Anterior cingulate cortex (tissue), 58 donors: Measurements from ENCODE around the gene MRPL40.

Experiments
- DNase-seq, 58 donors: peaks; one replicate each; lab custom pipeline; 2025; lab: John Stamatoyannopoulos, UW

MRPL40 gene

DNA sequence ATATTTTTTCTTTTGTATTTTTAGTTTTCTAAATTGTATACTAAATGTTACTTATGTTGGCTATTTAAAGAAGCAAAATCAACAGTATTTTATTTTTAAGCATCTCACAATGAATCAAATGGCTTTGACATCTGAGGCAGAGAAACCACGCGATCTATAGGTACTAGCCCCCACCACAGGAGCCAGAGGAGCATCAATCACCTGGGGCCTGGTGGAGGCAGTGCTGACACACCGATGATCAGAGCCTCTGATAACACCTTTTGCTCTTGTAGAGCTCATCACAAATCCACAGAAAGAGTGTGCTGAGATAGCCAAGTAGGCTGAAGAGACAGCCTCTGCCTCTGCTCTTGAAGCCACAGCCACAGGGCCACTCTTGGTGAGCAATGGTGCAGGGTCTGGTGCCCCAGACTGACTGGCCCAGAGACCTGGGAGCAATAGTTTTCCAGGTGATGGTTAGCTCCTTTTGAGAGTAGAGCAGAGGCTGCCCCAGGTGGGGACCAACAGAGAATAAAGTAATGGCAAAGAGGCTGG, 26.0 kb upstream of the MRPL40 start:
- DNase-seq = no peak

DNA sequence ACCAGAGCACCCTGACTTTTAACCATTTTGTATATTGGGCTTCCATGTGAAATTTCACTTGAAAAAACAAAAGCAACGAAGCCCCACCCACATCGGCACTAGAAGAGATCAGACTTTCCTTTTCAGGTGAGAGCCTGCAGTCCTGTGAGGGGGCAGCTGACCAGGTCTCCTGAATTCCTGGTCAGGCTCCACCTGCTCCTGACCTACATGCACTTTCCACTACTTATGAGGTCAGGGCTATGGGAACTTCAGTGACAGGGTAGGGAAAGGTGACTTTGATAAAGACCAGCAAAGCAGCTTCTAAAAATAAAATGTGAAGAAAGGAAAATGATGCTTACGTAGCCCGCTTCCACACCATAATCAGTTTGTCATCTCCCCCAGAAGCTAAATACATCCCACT, 25.5 kb upstream of the MRPL40 start:
- no peak for DNase-seq

DNA sequence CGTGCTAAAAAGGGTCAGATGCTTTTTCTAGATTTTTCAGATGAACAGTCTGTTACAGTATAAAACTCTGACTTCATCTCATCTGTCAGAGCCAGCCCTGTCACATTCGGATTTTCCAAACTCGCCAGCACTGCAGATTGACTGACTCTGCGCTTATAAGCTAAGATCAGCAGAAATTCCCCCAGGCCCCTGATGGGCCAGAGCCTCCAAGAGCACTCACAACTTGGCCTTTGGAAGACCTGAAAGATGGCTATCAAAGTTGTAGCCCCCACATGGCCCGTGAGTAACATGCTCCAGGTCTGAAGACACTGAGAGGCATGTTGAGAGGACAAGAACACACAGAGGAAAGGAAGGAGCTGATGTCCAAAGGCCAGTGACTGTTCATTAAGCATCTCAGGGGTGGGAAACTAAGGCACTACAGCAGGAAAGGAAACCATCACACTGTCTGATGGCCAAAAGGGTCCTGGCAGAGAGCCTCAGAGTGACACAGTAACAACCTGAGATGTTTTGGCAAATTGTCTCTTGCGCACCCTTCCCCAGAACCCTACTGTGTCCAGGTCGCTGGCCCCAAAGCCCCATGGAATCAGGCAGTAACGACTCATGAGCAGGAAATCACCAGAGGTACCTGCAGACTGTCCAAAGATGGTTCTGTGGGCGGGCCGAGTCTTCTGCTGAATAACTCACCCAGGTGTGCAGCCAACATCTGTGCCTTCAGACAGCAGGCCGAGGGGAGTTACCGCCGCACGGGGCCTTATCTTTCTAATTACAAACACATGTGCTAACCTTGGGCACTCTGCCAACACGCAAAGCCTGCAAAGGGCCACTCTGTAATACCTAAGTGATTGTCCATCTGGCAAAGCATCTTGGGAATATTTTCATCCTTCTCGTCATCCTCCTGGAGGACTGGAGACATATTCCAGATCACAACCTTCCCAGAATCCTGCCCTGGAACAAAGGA, 24.4 kb upstream of the MRPL40 start:
- no peak for DNase-seq

DNA sequence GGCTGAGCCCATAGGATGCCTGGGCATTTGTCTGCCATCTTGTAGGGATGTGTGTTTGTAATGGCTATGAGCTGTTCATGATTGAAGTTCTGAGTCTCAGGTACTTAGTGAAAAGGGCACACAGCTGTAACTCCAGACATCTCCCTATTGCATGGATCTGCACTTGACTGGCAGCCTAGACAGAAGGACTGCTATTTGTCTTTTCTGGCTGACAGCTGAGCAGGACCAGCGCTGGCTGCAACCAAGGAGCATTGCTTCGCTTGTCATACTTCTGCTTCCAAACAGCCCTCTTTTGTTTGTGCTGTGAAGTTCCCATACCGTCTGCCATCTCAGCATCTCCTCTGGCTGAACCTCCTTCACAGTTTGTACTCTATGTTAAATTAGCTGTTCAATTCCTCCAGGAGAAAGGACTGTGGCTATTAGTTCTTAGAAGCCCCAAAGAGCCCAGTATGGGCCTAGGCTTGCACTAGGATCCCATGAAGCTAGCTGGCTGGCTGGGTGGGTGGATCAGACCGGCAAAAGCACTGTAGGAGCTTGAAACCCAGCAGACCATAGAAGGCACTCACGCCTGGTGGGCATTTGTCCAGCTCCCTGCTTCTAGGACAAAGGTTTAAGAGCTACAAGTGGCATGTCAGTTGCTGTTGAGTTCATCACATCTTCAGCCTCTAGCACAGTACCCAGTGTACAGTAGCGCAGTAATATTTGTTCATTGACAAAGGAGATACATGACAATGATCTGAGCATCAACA, 21.2 kb upstream of the MRPL40 start:
- DNase-seq = peak in 1 of 58 donors; percentile 45

DNA sequence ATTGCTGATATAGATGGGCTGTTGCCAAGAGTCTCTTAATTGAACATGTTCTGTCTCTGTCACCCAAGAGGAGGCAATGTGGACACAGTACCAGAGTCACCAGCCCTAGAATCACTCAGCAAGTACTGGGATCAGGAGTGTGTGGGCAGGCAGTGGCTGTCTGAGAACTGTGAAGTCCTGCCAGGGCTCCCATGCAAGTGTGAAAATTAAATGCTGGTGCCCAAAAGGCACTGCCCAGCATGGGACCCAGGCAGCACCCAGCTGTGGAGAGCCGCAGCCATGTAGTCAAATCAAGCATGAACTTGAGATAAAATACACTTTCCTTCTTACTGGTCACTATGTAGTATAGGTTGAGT, 20.7 kb upstream of the MRPL40 start:
- DNase-seq = no peak

DNA sequence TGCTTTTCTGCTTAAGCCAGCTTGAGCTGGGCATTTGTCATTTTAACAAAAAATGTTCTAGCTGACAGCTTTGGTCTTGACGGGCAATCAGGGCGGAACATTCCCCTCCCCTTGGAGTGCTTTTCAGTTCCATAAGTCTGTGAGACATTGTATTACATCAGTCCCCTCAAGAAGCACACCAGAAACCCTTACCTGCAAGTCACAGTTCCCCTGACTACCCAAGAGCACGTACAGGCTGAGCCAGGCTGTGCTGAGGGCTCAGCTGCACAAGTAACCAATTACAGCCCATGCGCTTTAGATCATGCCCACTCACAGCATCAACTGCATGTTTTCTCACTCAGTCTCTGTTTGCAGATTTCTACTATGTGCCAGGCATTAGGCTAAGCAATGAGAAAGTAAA, 19.9 kb upstream of the MRPL40 start:
- no peak for DNase-seq

DNA sequence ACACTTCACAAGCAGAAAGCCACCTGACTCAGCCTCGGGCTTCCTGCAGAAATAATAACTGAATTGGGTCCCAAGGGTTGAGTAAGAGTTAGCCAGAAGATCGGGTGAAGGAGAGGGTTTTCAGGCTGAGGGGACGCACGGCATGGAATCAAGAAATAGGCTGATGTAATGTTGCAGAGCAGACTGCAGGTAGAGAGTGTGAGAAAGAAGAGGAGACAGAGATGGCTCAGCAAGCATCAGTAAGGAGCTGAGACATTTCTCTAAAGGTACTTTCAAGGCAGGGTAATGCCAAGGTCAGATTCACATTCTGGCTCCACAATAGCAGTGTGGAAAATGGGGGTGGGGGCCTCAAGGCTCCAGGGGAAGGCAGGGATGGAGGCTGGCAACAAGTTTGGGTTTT, 19.4 kb upstream of the MRPL40 start:
- no peak for DNase-seq

DNA sequence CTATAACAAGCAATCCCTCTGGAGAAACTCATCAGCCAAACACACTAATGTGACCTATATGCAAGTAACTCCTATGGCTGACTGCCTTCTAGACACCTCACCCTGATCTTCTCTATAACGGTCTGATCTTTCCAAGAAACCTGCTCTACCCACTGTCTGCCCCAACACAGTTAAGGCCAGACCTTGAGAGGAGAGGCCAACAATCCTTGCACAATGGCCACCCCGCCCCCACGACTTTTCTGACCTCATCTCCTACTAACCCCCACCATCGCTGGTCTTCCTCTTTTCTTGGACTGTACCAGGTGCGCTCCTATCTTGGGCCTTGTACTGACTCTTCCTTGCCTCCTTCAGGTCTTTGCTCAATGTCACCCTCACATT, 13.3 kb upstream of the MRPL40 start:
- no peak for DNase-seq

DNA sequence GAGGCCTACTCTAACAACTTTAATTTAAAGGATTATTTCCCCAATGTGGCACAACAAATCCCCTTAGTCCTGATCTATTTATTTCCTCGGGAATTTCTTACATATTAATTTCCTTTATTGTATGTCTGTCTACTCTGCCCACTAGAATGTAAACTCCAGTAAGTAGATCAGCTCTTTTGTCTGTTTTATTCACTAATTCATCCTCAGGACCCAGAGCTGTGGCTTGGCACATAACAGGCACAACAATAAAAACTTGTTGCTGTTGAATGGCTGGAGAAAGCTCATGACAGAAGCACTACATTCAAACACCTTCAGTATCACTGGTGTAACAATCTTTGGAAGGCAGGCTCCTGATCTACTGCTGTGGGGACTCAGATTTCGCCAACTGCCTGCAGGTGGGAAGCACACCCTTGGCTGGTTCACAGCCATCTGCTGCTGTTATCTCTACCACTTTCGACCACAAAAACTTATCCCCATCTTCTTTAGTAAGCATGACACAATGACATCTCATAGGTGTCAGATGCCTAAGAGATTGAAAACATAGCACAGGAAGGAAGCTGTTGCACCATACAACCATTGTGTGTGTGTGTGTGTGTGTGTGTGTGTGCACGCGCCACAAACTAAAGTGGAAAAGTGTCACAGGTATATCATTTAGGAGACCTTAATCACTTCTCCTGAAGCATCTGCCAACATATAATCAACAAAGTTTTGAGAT, 12.7 kb upstream of the MRPL40 start:
- DNase-seq = no peak

DNA sequence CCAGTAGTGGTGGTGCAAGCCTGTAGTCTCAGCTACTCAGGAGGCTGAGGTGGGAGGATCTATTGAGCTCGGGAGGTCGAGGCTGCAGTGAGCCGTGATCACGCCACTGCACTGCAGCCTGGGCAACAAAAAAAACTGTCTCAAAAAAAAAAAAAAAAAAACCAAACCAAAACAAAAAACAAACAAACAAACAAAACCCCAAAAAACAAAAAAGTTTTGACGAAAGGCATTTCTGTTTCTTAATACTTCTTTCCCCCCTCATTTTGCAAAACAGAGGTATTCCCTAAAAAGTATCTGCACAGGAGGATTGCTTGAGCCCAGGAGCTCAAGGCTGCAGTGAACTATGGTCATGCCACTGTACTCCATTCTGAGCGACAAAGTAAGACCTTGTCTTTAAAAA, 12.0 kb upstream of the MRPL40 start:
- DNase-seq = no peak

DNA sequence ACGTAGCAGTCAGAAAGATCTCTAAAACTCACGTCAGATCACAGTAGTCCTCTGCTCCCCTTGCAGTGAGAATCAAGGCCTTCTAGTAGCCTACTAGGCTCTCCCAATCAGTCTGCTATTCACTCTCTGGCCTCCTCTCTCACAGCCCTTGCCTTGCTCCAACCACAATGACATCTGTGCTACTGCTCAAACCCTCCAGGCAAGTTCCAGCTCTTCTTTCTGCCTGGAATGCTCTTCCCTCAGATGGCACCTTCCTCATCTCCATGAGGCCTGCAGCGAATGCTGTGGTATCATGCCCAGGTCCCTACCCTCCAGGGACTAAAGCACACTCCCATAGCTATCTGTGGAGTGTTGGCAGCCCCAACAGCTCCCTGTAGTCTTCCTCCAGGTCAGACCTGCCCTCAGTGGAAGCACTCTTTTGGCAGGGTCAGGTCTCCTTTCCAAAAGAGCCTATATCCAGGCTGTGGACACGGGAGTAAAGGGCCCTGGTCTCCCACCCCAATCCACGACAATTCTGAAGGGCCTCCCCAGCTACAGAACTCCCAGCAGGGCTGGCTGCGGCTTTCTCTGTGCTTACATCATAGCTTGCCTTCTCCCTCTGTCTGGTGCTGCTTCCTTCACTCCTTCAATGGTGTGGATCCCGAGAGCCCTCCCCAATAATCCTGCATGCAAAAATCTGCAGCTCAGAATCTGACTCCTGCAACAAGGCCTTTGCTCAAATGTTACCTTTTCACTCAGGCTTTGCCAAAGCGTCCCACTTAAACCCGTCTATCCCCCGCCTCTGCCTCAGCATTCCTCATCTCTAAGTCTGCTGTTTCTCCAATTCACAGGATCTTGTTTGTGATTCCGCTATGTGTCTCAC, 9.7 kb upstream of the MRPL40 start:
- DNase-seq = peak in 2 of 58 donors; percentile 19 to 42

DNA sequence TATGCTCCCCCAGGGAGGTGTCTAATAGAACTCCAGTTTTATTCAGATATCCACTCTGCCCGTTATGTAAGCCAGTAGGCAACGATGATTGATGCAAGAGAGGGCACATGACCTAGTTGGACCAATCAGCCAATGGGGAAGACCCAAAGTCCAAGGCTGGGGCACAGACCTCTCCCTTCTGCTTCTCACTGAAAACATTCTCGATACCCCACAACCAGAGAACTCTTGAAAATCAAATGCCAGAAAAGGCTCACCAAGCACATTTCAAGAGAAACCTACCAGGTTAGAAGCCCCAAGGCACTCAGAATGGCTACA, 8.2 kb upstream of the MRPL40 start:
- no peak for DNase-seq

DNA sequence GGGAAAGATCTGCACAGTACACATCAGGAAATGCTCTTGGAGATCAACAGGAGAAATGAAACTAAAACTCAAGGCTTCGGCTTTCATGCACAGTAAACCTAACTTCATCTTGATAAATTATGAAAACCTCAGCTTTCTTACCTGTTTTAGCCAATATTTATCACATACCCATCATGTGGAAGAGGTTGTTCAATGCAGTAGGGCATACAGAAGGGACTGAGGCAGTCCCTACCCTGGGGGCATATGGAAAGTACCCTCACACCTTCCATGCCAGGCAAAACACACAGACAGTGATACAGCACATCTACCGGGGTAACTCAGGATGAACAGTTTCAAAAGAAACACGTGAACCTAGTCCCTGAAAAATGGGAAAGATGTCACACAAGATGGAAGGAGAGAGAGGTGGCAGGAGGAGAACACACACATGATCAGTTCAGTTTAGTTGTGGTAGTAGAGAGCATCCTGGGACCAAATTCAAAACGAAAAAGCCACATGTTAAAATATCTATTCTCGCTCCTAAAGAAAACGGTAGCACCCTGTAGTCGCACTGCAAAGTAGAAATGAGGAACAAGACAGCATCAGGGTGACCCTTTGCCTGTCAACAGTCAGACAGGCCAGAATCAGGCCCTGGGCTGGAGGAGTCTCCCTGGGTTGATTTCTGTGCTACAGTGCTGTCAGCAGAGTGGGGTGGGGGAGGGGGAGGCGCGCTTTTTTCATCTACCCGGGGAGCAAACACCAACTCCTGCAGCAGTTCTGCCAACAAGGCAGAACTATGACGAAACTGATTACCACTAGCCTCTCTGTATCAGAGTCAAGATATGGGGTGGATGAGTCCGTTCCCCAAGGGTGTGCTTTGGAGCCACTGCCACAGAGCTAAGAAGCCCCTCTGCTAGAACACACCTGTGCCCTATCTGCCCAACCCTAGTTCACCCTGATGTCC, 2.1 kb upstream of the MRPL40 start:
- DNase-seq = peak in 4 of 58 donors; percentile 8 to 27 (median 24)

DNA sequence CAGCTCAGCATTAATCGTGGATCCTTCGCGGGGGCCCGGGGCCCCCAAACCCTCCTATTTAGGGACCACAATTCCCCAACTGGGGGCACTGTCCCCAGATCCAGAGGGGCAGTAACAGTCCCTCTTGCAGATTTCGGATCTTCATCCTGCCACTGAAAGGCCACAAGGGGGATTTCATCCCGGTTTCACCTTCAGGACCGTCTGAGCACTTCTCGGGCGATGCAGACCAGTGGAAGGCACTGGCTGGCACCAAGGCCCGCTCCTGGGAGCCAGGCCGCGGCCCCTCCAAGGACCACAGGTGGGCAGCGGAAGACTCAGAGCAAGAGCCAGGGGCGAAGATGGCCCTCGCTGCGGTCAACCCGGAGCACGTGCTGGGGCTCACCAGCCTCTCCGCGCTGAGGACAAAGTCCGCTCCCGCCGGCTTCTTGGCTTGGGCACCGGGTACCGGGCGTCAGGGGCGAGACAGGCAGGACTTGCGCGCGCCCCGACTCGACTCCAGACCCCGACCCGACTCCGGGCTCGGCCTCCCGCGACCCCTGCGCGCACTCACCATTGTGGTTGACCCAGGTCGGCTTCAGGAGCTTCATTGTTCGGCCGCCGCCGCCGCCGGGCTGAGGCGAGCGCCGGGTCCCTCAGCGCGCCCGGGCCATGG, 1.3 kb upstream of the MRPL40 start:
- DNase-seq = peak in 9 of 58 donors; percentile 16 to 36 (median 24)

DNA sequence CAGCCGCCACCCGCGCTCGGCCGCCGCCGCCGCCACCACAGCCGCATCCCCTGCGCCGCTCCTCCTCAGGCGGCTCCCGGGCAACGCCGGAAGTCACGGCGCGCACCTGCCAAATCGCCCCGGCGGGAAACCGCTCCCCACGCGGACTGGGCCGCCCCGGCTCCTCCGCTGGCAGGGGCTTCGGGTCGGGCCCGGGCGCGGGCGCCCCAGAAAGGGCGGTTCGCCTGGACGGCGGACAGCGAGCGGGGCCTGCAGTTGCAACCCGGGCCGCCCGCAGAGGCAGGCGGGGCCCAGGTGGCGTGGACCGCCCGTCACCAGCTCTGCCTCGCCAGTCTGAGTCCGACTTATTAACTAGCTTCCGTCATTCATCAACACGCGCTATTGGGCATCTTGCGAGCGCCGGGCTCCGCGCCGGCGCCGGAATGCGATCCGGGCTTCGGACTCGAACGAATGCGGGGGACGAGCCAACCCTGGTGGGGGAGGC, 654 bp upstream of the MRPL40 start, which contains the start of gene HIRA:
HIRA (minus strand) TSS at position 85 of the 484 bp plus-strand sequence. CDS start 257 bp downstream, outside the sequence.
- DNase-seq = peak in 57 of 58 donors; percentile 48 to 91 (median 81)

DNA sequence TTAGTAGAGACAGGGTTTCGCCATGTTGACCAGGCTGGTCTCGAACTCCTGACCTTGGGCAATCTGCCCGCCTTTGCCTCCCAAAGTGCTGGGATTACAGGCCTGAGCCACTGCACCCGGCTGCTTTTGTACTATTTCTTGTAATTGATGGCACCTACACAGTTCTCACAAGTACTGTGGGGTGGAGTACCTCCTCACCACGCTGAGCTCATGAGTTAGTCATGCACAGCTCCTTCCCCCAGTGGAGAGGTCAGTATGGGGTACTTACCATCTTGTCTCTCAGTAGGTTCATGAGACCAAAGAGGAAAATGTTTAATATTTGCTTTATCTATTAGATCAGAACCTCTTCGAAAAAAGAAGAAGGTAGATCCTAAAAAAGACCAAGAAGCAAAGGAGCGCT, 2.1 kb downstream of the MRPL40 start:
- DNase-seq = no peak

DNA sequence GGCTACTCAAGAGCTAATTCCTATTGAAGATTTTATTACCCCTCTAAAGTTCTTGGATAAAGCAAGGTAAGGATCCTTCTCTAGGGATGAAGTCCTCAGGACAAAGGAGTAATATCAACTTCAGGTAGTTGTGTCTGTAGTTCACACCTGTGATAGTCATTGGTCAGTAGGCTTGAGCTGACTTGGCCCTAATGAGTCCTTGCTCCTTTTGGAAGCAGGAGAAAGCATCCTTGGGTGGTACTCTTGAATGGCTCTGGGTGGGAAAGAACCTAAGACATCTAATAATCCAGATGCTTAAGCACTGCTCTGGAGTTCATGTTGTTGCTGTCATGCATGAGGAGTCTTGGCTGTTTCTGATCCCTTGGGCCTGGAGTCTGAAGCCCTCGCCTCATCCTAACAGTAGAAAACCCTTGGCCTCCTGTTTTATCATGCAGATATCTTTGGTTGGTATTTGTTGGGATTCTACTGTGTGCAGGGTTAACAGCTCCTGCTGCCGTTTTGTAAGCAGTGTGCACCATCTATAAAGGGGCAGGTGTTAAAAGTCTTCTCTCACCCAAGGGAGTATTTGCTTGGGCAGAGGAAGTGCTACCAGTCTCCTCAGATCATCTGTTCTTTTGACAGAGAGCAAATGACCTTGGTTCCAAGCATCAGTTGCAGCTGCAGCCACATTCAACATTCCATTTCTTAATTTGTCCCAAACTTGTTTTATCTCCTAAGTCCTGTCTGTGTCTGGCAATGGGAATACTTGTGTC, 2.7 kb downstream of the MRPL40 start:
- no peak for DNase-seq
